ENCODE results near the gene YIF1A. TPM values are rescaled to one million over a fixed set of nuclear protein-coding genes. Genes with fewer than 3 reads are reported as not detected.

YIF1A gene
- total RNA-seq, 1 donor from 2014 or later, result 53.4 TPM

DNA sequence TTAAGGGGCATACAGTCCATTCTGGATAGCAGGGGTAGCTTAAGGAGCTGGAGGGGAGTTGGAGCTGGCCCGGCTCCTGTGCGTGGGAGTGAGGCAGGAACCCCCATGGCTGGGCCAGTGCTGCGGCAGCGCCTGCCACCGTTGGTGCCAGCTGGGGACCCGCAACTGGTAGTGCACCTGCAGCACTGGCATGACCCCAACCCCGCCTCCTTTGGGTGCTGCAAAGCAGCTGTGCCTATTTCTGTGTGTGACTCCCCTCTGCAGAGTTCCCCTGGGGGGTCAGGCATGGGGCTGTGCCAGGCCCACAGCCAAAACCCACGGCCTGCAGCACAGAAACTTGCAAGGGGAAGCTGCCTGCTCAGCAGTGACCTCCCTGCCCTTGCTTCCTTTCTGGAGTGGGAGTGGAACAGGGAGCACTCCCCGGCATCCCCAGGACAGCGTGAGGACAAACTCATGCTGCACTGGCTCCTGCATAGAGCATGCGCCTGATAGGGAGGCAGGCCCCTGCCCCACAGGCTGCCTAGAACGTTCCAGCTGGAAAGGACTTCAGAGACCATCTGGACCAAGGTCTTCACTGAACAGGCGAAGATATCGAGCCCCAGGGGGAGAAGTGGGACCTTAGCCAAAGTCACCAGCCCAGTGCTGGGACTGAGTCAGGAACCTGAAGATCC lies 46.7 kb downstream of the YIF1A start:
- Mint-ChIP-seq H3K27ac (peak overlapping the region; percentile 35), H3K4me1 (peaks cover 2% of the 10 kb centered on the region), H3K4me3 (no peak overlapping the region), H3K36me3 (ENCODE audit: low read depth) (peaks cover 74% of the 10 kb centered on the region), H3K9me3 (no peaks in the 10 kb centered on the region), H3K27me3 (no peaks in the 10 kb centered on the region)
- TF ChIP-seq, protein P1, sequence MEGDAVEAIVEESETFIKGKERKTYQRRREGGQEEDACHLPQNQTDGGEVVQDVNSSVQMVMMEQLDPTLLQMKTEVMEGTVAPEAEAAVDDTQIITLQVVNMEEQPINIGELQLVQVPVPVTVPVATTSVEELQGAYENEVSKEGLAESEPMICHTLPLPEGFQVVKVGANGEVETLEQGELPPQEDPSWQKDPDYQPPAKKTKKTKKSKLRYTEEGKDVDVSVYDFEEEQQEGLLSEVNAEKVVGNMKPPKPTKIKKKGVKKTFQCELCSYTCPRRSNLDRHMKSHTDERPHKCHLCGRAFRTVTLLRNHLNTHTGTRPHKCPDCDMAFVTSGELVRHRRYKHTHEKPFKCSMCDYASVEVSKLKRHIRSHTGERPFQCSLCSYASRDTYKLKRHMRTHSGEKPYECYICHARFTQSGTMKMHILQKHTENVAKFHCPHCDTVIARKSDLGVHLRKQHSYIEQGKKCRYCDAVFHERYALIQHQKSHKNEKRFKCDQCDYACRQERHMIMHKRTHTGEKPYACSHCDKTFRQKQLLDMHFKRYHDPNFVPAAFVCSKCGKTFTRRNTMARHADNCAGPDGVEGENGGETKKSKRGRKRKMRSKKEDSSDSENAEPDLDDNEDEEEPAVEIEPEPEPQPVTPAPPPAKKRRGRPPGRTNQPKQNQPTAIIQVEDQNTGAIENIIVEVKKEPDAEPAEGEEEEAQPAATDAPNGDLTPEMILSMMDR (IDR thresholded peaks at IDR 0.05), result no peak
- DNase-seq, result no peak
- peak; percentile 21 for ATAC-seq (ENCODE audit: low read depth)
- intact Hi-C loops (cut with micrococcal nuclease), result no loop called here
- ChIA-PET CTCF (no interaction called here), POLR2A (no interaction called here)

DNA sequence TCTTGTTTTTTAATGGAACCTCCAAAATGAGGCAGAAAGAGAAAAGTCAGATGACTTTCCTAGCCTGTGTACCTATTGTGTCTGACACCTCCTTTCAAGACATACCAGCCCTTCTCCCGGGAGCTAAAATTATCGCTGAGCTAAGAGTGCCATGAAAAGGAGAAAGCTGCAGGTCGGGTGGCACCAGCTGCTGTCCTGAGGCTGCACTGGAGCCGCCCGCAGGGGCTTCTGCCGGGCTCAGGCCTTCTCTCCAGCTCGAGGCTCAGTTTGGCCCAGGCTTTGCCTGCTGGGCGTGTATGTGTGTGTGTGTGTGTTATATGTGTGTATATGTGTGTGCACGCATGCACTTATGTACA lies 48.2 kb downstream of the YIF1A start:
- POLR2A ChIA-PET, result interaction anchor here (0.6 kb wide), 1 partner anchor 44 kb away, joined by 3 read pairs; no protein-coding TSS in a partner anchor
- H3K4me3 Mint-ChIP-seq, result no peak overlapping the region

GRCh38 chr11:66239998-66240780 lies 48.8 kb downstream of the YIF1A start:
- no peaks in the 10 kb centered on the region for H3K27me3 Mint-ChIP-seq
- TF ChIP-seq, protein P1 (IDR thresholded peaks at IDR 0.05), result no peak
- H3K27ac Mint-ChIP-seq, result no peak overlapping the region
- DNase-seq, result no peak
- intact Hi-C loops (cut with micrococcal nuclease), result no loop called here
- peaks cover 81% of the 10 kb centered on the region for H3K36me3 Mint-ChIP-seq (ENCODE audit: low read depth)
- POLR2A ChIA-PET, result interaction anchor here (0.6 kb wide), 1 partner anchor 44 kb away, joined by 3 read pairs; no protein-coding TSS in a partner anchor
- CTCF ChIA-PET, result no interaction called here
- H3K9me3 Mint-ChIP-seq, result no peaks in the 10 kb centered on the region
- ATAC-seq (ENCODE audit: low read depth), result no peak
- no peak overlapping the region for H3K4me3 Mint-ChIP-seq
- H3K4me1 Mint-ChIP-seq, result peaks cover 2% of the 10 kb centered on the region

More for the DNA sequence above, 48.2 kb downstream of the YIF1A start:
- intact Hi-C loops (cut with micrococcal nuclease), result no loop called here
- H3K27me3 Mint-ChIP-seq, result no peaks in the 10 kb centered on the region
- CTCF ChIA-PET, result no interaction called here
- TF ChIP-seq, protein P1 (IDR thresholded peaks at IDR 0.05), result no peak
- peaks cover 2% of the 10 kb centered on the region for H3K4me1 Mint-ChIP-seq
- peaks cover 75% of the 10 kb centered on the region for H3K36me3 Mint-ChIP-seq (ENCODE audit: low read depth)
- DNase-seq (no peak), ATAC-seq (ENCODE audit: low read depth) (no peak)
- no peaks in the 10 kb centered on the region for H3K9me3 Mint-ChIP-seq
- H3K27ac Mint-ChIP-seq, result no peak overlapping the region

DNA sequence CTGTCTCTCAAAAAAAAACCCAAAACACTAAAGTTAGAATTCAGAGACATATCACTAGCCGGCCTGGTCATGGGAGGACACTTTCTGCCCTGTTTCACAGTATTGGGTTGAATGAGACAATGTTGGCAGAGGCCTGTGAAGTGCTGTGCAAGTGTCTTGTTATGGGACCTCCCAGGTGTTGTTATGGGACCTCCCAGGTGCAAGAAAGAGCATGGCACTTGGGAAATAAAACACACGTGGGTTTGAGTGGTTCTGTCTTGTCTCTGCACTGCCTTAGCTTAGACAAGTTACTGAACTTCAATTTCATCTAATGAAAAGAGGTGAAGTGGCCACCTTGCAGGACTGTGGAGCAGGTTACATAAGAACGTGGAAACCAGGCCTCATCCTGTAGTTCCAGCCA lies 49.4 kb downstream of the YIF1A start:
- Mint-ChIP-seq H3K27ac (no peak overlapping the region), H3K4me1 (peaks cover 2% of the 10 kb centered on the region), H3K36me3 (ENCODE audit: low read depth) (peaks cover 82% of the 10 kb centered on the region), H3K27me3 (no peaks in the 10 kb centered on the region), H3K4me3 (no peak overlapping the region), H3K9me3 (no peaks in the 10 kb centered on the region)
- ChIA-PET CTCF (no interaction called here), POLR2A (no interaction called here)
- DNase-seq (no peak), ATAC-seq (ENCODE audit: low read depth) (no peak)
- intact Hi-C loops (cut with micrococcal nuclease), result no loop called here
- TF ChIP-seq, protein P1 (IDR thresholded peaks at IDR 0.05), result no peak

- Mint-ChIP-seq H3K36me3 (ENCODE audit: low read depth) (peaks cover 82% of the 10 kb centered on the region), H3K4me3 (no peak overlapping the region), H3K4me1 (peaks cover 2% of the 10 kb centered on the region), H3K27ac (peak overlapping the region; percentile 7), H3K9me3 (no peaks in the 10 kb centered on the region), H3K27me3 (no peaks in the 10 kb centered on the region)
- POLR2A ChIA-PET, result no interaction called here
- CTCF ChIA-PET, result no interaction called here
- TF ChIP-seq, protein P1 (IDR thresholded peaks at IDR 0.05), result no peak
- ATAC-seq (ENCODE audit: low read depth), result no peak
- intact Hi-C loops (cut with micrococcal nuclease), result no loop called here
- no peak for DNase-seq
Measured at GRCh38 chr11:66238786-66239413, 50.0 kb downstream of the YIF1A start.

Data from activated B cell treated with CpG ODN at 0.5 μM for 24 hours (primary cell).